Vagina (tissue), 2 donors: Measurements from ENCODE around the gene TCHP. TPM values are rescaled to one million over a fixed set of nuclear protein-coding genes. Genes with fewer than 3 reads are reported as not detected.
A peak's percentile ranks its signal among the peaks of the same experiment; 100 is the strongest.
"Not testable (repeated sequence)": the region's sequence is repeated elsewhere in the genome, so short reads cannot be mapped to it uniquely, and the experiment has no call there.

Source experiments
- DNase-seq, 2 donors: peaks; one replicate each; pipeline ENCODE4 v3.0.0-alpha.2; 2017; ENCODE audit errors: extremely low spot score in 2 of 2
- H3K27ac ChIP-seq: fragments of 200-600 bp; sonication (generic); one replicate; pipeline ENCODE4 v1.5.1; 2019
- H3K27me3 ChIP-seq: fragments of 200-600 bp; sonication (generic); one replicate; pipeline ENCODE4 v1.5.1; 2019
- H3K36me3 ChIP-seq, 2 donors: fragments of 200-600 bp; sonication (generic); one replicate each; pipeline ENCODE4 v1.5.1; 2017 to 2019
- H3K4me1 ChIP-seq: fragments of 200-600 bp; sonication (generic); one replicate; pipeline ENCODE4 v1.5.1; 2019
- H3K4me3 ChIP-seq, 2 donors: fragments of 200-600 bp; sonication (generic); 1 replicate in 1 of 2; 2 replicates in 1 of 2; pipeline ENCODE4 v1.5.1; 2016 to 2019
- H3K9me3 ChIP-seq: fragments of 200-600 bp; sonication (generic); one replicate; pipeline ENCODE4 v1.5.1; 2019
- CTCF ChIP-seq, 3 experiments: fragments of 450-650 bp in 2 of 3; fragments of 200-600 bp in 1 of 3; sonication (generic) in 1 of 3; IDR thresholded peaks; one replicate each; pipeline ENCODE4 v1.5.1; 2017 to 2019; ENCODE audit warnings: antibody characterized with exemption in 3 of 3, mild to moderate bottlenecking in 2 of 3, moderate library complexity in 2 of 3
- POLR2A ChIP-seq, 2 donors: fragments of 450-650 bp; IDR thresholded peaks; one replicate each; pipeline ENCODE4 v1.6.1; 2017; ENCODE audit warnings: antibody characterized with exemption in 2 of 2, mild to moderate bottlenecking in 2 of 2, moderate library complexity in 2 of 2
- POLR2AphosphoS5 ChIP-seq, 2 donors: sonication (generic); formaldehyde crosslinking; IDR thresholded peaks; one replicate each; pipeline ENCODE4 v1.9.0; 2017; ENCODE audit warnings: antibody characterized with exemption in 2 of 2, mild to moderate bottlenecking in 2 of 2, low read depth in 1 of 2; ENCODE audit not compliant: insufficient read depth in 1 of 2
- intact Hi-C: fragments of 100-400 bp; cut with DNase I; formaldehyde crosslinking; loops from one replicate; pipeline ENCODE4 v1.15.1; 2023
- total RNA-seq: library from RNA; depleted of rRNA; stranded (reverse); fragments of >200 nt; gene quantifications from one replicate; pipeline ENCODE4 v1.2.3, GENCODE V29; 2016

TCHP gene
- total RNA-seq, 1 donor from 2014 or later, result 21.1 TPM

GRCh38 chr12:109885616-109886015, 14.5 kb upstream of the TCHP start:
- TF ChIP-seq POLR2AphosphoS5 (IDR thresholded peaks at IDR 0.05; ENCODE audit: insufficient read depth in 1 of 2, low read depth in 1 of 2) (peak in 1 of 2 donors; percentile 62), POLR2A (IDR thresholded peaks at IDR 0.05) (no peak), CTCF (IDR thresholded peaks at IDR 0.05) (no peak)
- no peaks in the 10 kb centered on the region for H3K27me3 ChIP-seq
- H3K27ac ChIP-seq, result no peak overlapping the region
- peaks cover 31% of the 10 kb centered on the region for H3K4me1 ChIP-seq
- intact Hi-C loops, result no loop called here
- no peak overlapping the region for H3K4me3 ChIP-seq
- H3K9me3 ChIP-seq, result no peaks in the 10 kb centered on the region
- no peaks in the 10 kb centered on the region for H3K36me3 ChIP-seq
- DNase-seq, result no peak

GRCh38 chr12:109888179-109889020, 11.7 kb upstream of the TCHP start:
- TF ChIP-seq POLR2AphosphoS5 (IDR thresholded peaks at IDR 0.05; ENCODE audit: insufficient read depth in 1 of 2, low read depth in 1 of 2) (peak in 1 of 2 donors; percentile 57), CTCF (IDR thresholded peaks at IDR 0.05) (no peak), POLR2A (IDR thresholded peaks at IDR 0.05) (no peak)
- Histone ChIP-seq H3K27me3 (no peaks in the 10 kb centered on the region), H3K36me3 (no peaks in the 10 kb centered on the region), H3K4me1 (peaks cover 23% of the 10 kb centered on the region), H3K4me3 (no peak overlapping the region), H3K9me3 (no peaks in the 10 kb centered on the region), H3K27ac (peak overlapping the region; percentile 62)
- DNase-seq, result no peak
- intact Hi-C loops, result no loop called here

GRCh38 chr12:109890620-109891170, 9.4 kb upstream of the TCHP start:
- intact Hi-C loops, result no loop called here
- Histone ChIP-seq H3K9me3 (no peaks in the 10 kb centered on the region), H3K27me3 (no peaks in the 10 kb centered on the region), H3K36me3 (no peaks in the 10 kb centered on the region), H3K4me1 (peaks cover 23% of the 10 kb centered on the region), H3K4me3 (no peak overlapping the region), H3K27ac (no peak overlapping the region)
- no peak for TF ChIP-seq POLR2AphosphoS5 (IDR thresholded peaks at IDR 0.05; ENCODE audit: insufficient read depth in 1 of 2, low read depth in 1 of 2)
- no peak for TF ChIP-seq POLR2A (IDR thresholded peaks at IDR 0.05)
- no peak for TF ChIP-seq CTCF (IDR thresholded peaks at IDR 0.05)
- no peak for DNase-seq

- DNase-seq, H3K36me3 ChIP-seq, H3K9me3 ChIP-seq, H3K4me3 ChIP-seq, intact Hi-C loops, H3K27me3 ChIP-seq, H3K27ac ChIP-seq: not testable (repeated sequence)
- H3K4me1 ChIP-seq, result peaks cover 23% of the 10 kb centered on the region
Observed at GRCh38 chr12:109891731-109892130, 8.3 kb upstream of the TCHP start.

GRCh38 chr12:109892165-109892715, 7.8 kb upstream of the TCHP start:
- Histone ChIP-seq H3K36me3 (no peaks in the 10 kb centered on the region), H3K4me1 (peaks cover 23% of the 10 kb centered on the region), H3K4me3 (no peak overlapping the region), H3K27me3 (no peaks in the 10 kb centered on the region), H3K9me3 (no peaks in the 10 kb centered on the region), H3K27ac (no peak overlapping the region)
- DNase-seq, result no peak
- no peak for TF ChIP-seq POLR2AphosphoS5 (IDR thresholded peaks at IDR 0.05; ENCODE audit: insufficient read depth in 1 of 2, low read depth in 1 of 2)
- no peak for TF ChIP-seq POLR2A (IDR thresholded peaks at IDR 0.05)
- TF ChIP-seq CTCF (IDR thresholded peaks at IDR 0.05), result no peak
- intact Hi-C loops, result no loop called here
